ENCODE results near the gene EYS.

The EYS gene

DNA sequence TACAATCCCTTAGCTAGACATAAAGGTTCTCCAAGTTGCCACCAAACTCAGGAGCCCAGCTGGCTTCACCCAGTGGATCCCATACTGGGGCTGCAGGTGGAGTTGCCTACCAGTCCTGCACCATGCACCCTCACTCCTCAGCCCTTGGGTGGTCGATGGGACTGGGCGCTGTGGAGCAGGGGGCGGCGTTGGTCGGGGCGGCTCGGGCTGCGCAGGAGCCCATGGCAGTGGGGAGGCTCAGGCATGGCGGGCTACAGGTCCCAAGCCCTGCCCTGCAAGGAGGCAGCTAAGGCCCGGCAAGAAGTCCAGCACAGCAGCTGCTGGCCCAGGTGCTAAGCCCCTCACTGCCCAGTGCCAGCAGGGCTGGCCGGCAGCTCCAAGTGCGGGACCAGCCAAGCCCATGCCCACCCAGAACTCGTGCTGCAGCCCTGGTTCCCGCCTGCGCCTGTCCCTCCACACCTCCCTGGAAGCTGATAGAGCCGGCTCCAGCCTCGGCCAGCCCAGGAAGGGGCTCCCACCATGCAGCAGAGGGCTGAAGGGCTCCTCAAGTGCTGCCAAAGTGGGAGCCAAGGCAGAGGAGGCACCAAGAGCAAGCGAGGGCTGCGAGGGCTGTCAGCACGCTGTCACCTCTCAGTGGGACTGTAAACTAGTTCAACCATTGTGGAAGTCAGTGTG, 1159.3 kb downstream of the EYS start:
- no peak for TF ChIP-seq ZFX (IDR thresholded peaks at IDR 0.05)
- no peak for TF ChIP-seq CTCF (conservative IDR thresholded peaks at IDR 0.05)

GRCh38 chr6:64539917-64540316, 1167.1 kb downstream of the EYS start:
- H3K27ac ChIP-seq, result no peak overlapping the region
- TF ChIP-seq CTCF (conservative IDR thresholded peaks at IDR 0.05) (no peak), ZFX (IDR thresholded peaks at IDR 0.05) (no peak)

More for the DNA sequence above, 1159.3 kb downstream of the EYS start:
- no peak overlapping the region for H3K27ac ChIP-seq

GRCh38 chr6:64538722-64539121, 1168.3 kb downstream of the EYS start:
- no peak overlapping the region for H3K27ac ChIP-seq
- TF ChIP-seq ZFX (IDR thresholded peaks at IDR 0.05) (no peak), CTCF (conservative IDR thresholded peaks at IDR 0.05) (no peak)

- no peak for TF ChIP-seq CTCF (conservative IDR thresholded peaks at IDR 0.05)
- TF ChIP-seq ZFX (IDR thresholded peaks at IDR 0.05), result no peak
- H3K27ac ChIP-seq, result no peak overlapping the region
These were observed 1179.1 kb downstream of the EYS start for GRCh38 chr6:64527899-64528298.

DNA sequence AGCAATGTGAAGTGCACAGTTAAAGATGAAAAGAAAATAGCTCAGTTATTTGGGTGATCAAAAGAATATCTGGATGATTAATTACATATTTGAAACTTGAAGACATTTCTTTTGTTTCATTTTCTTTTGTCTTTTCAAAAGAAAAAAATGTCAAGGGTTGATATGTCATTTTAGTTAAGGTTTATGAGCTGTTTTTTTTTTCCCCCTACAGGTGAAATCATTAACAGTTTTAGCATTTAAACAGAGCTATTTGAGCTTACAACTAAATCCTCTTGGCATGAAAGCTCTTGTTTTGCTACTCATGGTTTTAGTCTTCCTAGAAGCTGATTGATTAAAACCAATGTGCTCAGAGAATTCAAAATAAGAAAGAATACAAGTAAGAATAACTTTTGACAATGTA, 1184.2 kb downstream of the EYS start:
- TF ChIP-seq CTCF (conservative IDR thresholded peaks at IDR 0.05), result no peak
- TF ChIP-seq ZFX (IDR thresholded peaks at IDR 0.05), result no peak
- no peak overlapping the region for H3K27ac ChIP-seq

DNA sequence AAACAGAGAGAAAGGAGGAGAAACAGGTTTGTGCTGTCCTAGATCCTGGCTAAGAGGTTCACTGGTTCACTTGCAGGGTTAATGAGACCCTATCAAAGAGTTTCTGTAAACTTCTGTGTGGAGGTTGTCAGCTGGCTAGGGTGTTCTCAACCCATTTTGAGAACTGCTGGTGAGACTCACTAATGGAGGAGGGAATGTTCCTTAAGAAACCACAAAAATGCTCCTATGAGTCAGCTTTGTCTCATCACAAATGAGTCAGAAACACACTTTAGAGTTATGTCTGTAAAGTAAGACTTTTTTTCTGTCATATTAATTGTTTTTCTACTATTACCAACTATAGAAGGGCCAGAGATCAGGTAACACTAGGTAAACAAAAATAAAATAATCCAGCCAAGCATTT, 1187.0 kb downstream of the EYS start:
- TF ChIP-seq CTCF (conservative IDR thresholded peaks at IDR 0.05) (no peak), ZFX (IDR thresholded peaks at IDR 0.05) (no peak)
- H3K27ac ChIP-seq, result no peak overlapping the region

DNA sequence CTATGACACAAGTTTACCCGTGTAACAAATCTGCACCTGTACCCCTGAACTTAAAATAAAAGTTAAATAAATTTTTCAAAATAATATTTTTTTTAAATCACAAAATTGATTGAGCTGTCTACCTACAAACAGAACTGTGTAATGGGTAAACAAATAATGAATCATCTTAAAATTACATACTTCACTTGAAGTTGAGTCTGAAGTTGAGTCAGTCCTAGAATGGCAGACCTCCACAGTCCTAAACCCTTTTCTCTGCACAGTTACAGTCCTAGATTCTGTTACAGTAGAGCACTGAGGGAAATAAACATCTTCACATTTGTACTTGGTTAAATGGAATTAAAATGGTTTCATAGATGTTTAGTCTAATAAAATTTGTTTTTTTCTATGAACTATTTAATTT, 1190.6 kb downstream of the EYS start:
- TF ChIP-seq CTCF (conservative IDR thresholded peaks at IDR 0.05) (no peak), ZFX (IDR thresholded peaks at IDR 0.05) (no peak)
- H3K27ac ChIP-seq, result no peak overlapping the region

Measured in C4-2B (cell line).